Mesenteric fat pad (tissue), 1 donor: ENCODE measurements around the gene ABCC1. TPM values are rescaled to one million over a fixed set of nuclear protein-coding genes. Genes with fewer than 3 reads are reported as not detected.

Experiments
- DNase-seq: peaks from one replicate; pipeline ENCODE4 v3.0.0-alpha.2; 2020; ENCODE audit warnings: low spot score
- total RNA-seq: library from RNA; stranded (reverse); fragmentation: NEBNext Ultra II Directional; extraction: Animal tissue kit (Norgen Biotek cat#: 25700); gene quantifications from one replicate; pipeline ENCODE4 v1.2.1, GENCODE V29; 2021
- donor health status: DM: yes; HTN: yes; CAD: no.

ABCC1 gene
- total RNA-seq, 1 donor from 2014 or later: 42.8 TPM

DNA sequence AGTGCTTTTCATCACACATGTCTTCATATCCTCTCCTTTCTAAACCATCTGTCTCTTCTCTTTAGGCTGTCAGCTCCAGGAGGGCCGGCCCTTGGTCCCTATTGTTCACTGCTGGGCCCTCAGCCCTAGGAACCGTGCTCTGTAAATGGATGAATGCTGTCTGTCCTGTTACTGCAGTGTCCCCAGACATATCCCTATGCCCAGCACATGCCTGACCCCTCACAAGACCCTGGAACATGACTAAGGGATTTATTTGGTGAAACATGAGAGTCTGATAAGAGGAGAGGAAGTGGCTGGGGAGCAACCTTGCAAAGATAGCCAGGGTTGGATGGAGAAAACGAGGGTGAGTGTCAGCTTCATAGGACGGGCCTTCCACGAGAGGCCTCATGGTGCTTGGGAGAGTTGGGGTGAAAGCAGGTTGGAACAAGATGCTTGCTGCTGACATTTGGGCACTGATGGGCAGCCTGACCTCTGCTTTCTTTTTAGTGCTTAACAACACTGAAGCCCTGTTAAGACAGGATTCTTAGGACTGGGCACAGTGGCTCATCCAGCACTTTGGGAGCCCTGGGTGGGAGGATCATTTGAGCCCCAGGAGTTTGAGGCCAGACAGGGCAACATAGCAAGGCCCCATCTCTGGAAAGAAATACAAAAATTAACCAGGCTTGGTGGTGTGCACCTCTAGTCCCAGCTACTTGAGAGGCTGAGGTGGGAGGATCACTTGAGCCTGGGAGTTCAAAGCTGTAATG is 39.0 kb downstream of the ABCC1 start:
- DNase-seq: no peak

DNA sequence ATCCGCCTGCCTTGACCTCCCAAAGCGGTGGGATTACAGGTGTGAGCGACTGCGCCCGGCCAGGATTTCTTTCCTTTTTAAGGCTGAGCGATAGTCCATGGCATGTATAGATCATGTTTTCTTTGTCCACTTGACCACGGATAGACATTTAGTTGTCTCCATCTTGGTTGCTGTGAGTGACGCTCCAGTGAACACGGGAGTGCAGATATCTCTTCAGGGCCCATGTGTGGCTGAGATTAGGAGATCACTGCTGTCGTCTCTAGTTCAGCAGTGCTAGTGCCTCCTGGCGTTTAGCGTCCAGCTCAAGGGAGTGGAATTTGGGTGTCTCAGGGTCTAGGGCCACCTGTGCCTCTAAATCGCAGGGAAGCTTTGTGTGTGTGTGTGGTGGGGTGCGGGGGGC is 41.5 kb downstream of the ABCC1 start:
- no peak for DNase-seq

DNA sequence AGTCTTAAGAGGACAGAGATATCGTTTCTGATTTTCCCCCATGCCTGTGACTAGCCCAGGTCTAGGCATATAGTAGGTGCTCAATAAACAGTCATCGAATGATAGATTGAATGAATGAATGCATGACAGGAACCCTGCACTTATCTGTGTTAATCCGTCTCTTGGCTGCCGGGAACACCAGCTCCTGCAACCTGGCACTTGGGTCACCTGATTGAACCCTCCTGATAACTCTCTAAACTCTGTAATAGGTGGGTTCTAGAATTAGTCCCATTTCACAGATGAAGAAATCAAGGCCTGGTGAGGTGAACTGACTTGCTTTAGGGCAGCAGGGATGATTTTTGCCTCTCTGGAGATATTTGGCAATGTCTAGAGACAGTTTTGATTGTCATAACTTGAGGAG is 43.7 kb downstream of the ABCC1 start:
- DNase-seq: no peak

DNA sequence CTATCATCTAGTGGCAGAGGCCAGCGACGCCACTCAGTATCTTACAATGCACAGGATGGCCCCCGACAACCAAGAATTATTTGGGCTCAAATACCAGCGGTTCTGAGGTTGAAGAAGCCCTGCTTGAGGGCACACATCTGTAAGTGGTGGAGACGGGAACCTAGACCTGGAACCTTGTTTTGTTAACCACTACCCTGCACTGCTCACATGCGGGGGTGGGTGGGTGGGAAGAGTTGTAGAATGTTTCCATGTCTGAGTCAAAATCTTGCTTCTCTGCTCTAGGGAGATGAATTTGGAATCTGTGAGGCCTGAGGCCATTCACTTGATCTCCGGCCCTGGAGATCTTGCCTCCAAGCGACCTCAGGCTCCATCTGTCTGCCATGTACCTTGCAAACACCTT is 44.1 kb downstream of the ABCC1 start:
- DNase-seq: no peak

DNA sequence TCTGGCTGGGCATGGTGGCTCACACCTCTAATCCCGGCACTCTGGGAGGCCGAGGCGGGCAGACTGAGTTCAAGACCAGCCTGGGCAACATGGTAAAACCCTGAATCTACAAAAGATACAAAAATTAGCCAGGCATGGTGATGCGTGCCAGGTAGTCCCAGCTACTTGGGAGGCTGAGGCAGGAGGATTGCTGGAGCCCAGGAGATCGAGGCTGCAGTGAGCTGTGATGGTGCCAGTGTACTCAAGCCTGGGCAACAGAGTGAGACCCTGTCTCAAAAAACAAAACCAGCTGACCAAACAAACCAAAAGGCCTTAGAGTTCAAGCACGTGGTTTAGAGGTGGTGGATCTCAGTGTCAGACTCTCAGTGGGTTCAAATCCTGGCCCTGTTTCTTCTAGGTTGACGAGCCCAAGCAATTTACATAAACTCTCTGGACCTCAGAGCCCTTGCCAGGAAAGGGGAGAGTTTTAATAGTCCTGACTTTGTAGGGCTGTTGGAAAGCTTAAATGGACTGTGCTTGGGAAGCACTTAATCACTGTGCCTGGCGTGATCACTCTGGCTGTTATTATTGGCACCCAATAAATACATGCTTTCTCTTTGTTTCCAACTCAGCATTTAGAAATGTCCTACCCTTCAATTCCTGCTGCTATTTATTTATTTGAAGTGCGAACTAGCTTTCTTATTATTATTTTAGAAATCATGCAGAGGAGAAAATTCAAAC is 44.7 kb downstream of the ABCC1 start:
- no peak for DNase-seq

DNA sequence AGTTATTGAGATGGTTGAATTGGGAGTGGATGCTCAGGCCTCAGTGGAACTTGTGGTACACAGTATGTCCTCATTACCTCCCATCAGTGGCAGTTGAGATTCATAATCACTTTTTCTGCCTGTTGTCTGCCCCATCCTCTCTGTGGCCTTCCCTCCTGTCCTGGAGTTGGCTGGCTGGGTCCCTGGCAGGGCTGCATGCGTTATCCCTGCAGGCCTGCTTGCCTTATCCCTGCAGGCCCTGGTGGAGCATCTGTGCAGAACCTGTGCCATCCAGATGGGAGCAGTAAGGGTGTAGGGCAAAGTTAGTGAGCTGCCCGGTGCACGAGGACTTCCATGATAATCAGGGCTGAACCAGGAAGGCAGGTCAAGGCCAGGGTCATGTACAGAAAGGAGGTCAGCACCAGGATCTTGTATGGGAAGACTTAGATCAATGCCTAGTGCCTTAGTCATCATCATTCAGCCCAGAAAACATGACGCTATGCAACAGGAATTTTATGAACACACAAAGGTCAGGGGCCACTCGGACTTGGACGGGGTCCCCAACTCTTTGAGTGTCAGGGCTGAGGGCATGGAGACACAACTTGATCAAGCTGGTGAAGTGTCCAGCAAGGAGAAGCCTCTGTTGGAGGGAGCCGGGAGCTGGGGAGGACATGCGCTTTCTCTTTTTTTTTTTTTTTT is 47.2 kb downstream of the ABCC1 start:
- no peak for DNase-seq

DNA sequence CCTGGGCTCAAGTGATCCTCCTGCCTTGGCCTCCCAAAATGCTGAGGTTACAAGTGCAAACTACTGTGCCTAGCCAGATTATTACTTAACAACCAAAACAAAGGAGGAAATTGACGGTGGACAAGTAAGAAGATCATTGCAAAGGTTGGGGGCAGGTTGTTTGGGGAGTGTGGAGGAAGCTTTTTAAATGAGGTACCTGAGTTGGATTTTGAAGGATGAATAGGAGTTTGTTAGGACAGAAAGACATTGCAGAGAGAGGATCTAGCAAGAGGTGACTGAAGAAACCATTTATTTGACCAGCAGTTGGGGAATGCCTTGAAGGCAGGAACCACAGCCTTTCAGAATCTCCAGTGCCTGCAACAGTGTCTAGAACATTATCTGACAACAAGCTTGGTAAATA is 51.3 kb downstream of the ABCC1 start:
- no peak for DNase-seq

DNA sequence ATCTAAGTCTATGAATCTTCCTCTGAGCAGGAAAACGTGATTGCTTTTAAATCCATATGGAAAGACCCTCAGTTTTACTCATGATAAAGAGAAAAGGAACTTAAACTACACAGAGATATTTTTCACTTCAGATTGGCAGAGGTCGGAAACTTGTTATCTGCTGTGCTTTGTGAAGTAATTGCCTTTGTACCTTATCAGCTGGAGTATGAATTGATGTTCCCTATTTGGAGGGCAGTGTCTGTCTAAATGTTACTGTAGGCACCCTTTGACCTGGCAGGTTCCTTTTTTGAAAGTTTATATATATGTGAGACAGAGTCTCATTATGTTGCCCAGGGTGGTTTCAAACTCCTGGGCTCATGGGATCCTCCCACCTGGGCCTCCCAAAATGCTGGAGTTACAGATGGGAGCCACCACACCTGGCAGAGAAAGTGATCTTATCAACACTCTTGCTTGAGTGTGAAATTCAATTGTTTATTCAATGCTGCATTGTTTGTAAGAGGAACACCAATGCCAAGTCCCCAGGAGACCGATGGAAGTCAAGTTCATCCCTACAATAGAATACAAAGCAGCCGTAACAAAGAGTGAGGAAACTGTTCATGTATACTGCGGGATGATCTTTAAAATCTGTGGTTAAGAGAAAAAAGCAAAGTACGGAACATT is 52.3 kb downstream of the ABCC1 start:
- no peak for DNase-seq

DNA sequence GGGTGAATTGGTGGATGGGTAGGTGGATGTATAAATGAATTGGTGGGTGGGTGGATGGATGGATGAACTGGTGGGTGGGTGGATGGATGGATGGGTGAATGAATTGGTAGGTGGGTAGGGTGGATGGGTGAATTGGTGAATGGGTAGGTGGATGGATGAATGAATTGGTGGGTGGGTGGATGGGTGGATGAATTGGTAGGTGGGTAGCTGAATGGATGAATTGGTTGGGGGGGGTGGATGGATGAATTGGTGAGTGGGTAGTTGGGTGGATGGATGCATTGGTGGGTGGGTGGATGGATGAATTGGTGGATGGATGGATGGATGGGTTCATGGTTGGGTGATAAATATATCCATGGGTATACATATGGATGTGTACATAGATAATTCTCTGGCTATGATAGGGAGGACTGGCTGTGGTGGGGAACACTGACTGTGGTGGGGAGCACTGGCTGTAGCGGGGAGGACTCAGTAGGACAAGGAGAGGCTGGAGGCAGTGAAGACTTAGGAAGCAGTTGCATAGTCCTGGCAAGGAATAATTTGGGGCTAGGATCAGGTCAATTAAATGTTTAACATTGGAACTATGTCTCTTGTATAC is 54.4 kb downstream of the ABCC1 start:
- no peak for DNase-seq

DNA sequence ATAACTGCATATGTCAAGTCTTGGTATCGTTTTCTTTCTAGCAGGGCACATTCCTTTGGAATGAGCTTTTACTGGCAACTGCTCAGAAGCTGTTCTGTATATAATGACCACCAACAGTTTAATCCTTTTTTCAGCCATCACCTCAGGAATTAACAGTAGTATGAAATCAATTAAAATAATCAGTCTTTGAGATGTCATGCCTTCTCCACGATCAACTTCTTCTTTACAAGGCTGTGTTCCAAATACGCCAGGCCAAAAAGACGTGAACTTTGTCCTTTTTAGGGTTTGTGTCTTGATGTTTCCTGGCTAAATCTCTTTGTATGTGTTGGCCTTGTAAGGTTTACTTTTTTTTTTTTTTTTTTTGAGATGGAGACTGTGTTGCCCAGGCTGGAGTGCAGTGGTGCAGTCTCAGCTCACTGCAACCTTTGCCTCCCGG is 54.9 kb downstream of the ABCC1 start:
- DNase-seq: no peak

DNA sequence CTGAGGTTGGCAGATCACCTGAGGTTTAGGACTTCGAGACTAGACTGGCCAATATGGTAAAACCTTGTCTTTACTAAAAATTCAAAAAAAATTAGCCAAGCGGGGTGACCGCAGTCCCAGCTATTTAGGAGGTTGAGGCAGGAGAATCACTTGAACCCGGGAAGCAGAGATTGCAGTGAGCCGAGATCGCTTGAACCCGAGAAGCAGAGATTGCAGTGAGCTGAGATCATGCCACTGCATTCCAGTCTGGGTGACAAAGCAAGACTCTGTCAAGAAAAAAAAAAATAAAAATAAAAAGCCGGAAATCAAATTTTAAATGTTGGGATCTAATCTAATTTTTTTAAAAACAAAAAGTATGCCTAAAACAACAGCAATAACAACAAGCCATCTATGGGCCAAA is 56.3 kb downstream of the ABCC1 start:
- no peak for DNase-seq

DNA sequence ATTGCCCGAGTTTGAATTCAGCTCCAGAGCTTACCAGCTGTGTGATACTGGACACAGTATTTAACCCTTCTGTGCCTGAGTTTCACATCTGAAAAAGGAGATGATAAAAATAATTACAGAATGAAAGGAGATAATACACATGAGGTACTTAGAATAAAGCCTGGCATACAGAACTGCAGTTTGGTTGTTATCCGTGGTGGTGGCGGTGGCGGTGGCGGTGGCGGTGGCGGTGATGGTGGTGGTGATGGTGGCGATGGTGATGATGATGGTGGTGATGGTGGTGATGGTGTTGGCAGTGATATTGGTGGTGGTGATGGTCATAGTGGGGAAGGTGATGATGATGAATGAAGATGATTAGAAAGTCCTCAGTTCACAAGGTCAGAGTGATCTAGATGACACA is 57.2 kb downstream of the ABCC1 start:
- no peak for DNase-seq

DNA sequence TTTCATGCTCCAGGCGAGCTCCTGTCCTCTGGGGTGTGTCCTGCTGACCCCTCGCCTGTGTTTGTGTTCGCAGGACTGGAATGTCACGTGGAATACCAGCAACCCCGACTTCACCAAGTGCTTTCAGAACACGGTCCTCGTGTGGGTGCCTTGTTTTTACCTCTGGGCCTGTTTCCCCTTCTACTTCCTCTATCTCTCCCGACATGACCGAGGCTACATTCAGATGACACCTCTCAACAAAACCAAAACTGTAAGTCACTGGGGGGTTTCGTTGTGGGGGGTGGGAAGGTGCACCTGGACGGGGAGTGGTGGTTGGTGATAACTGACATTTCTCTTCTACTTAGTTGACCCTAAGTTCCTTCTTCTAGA is 58.3 kb downstream of the ABCC1 start:
- DNase-seq: no peak

DNA sequence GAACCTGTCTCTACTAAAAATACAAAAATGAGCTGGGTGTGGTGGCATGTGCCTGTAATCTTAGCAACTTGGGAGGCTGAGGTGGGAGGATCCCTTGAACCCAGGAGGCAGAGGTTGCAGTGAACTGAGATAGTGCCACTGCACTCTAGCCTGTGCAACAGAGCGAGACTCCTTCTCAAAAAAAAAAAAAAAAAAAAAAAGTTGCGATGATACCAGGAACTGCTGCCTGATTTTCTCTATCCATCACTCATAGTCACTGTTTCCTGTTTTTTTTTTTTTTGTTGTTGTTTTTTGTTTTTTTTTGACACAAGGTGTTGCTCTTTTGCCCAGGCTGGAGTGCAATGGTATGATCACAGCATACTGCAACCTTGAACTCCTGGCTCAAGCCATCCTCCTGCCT is 59.2 kb downstream of the ABCC1 start:
- no peak for DNase-seq

DNA sequence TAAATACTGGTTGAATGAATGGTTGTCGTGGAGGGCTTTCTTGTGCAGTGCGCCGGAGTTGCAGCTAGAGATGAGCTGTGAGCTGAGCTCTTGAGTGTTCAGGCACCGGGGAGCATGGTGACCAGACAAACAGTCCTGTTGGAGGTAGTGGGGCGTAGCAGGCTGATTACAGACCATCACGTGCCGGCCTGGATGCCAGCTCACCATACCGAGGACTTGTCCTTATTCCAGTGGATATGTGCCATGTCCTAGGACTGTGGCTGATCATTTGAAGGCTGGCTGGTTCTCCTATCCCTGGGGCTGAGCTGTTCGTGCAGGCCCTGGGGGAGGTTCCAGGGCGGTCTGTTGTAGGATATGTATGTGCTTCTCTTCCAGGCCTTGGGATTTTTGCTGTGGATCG is 60.0 kb downstream of the ABCC1 start:
- DNase-seq: no peak

DNA sequence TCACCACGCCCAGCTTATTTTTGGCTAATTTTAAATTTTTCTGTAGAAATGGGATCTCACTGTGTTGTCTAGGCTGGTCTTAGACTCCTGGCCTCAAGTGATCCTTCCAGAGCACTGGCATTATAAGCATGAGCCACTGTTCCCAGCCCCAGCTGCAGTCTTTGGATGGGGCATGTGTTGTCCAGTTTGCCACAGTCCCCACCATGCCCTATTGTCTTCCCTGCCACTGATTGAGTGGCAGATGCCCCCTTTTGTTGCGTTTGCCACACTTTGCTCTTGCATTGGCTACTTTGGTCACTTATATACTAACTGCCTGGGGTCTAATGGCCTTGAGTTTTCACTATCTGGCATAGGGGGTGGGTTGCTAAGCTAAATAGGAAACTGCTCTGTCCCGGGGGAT is 60.8 kb downstream of the ABCC1 start:
- no peak for DNase-seq

DNA sequence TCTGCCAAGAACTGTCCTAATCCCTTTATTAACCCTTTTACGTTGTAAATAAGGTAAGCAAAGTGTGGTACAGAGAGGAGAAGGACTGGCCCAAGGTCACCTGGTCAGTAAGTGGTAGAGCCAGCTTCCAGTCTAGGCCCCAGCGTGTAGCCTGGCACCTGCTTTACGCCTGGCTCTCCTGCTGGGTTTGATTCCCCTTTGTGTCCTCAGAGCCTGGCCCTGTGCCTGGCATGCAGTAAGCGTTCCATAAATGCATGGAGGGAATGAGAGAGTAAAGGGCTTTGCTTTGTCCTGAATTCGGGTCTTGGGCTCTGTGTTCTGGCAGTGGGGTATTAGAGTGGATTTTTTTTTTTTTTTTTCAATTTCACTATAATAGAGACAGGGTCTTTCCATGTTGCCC is 62.7 kb downstream of the ABCC1 start:
- DNase-seq: no peak

DNA sequence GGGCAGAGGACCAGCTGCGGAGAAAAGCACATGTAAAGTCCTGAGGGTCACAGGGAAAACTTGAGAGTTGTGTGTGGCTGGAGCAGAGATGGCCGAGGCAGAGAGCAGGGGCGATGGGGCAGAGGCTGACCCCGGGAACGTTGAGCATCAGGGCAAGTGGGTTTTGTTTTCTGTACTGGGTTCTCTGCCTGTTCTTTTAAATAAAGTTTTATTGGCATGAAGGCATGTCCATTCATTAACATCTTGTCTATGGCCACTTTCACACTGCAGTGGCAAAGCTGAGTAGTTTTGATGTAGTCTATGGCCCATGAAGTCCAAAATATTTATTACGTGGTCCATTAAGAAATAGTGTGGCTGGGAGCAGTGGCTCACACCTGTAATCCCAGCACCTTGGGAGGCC is 64.4 kb downstream of the ABCC1 start:
- DNase-seq: no peak

DNA sequence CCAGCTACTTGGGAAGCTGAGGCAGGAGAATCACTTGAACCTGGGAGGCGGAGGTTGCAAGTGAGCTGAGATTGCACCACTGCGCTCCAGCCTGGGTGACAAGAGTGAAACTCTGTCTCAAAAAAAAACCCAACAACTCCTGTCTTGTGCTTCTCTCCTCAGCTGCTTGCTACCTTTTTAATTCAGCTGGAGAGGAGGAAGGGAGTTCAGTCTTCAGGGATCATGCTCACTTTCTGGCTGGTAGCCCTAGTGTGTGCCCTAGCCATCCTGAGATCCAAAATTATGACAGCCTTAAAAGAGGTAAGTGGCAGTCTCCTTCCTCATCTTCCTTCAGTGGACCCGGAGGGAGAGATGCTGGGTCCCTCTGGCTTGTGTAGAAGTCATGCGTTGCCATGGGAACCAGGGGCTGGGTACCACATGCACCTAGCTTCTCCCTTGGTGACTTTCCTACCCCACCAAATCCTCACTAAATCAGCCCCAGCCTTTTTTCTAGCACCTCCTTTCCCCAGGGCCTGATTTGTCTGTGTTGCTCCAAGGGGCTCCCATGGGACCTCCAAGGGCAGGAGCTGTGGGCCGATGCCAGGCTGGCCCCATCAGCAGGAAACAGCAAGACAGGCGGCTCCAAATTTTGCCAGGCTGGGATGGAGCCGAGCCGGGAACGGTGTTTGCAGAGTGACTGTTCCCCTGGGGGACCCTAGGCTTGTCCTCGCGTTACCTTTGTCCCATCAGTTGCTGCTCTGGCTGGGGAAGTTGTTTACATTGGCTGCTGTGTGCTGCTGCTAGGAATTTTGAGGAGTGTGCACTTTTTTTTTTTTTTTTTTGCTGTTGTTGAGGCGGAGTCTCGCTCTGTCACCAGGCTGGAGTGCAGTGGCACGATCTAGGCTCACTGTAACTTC is 65.2 kb downstream of the ABCC1 start:
- no peak for DNase-seq

DNA sequence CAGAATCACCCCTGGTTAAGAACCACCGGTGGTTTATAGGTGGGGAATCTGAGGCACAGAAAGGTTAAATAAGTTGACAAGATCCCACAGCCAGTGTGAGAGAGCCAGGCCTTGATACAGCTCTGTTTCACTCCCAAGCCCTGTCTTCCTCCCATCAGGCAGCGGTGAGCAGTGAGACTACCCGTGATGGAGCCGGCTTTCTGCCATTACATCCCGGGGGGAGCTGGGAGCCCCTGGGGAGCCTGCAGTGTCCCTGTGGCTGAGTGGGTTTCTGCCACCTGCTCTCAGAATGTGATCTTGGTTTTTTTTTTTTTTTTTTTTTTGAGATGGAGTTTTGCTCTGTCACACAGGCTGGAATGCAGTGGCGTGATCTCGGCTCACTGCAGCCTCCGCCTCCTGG is 66.4 kb downstream of the ABCC1 start:
- no peak for DNase-seq
